ENCODE data around the gene CHERP. TPM values are rescaled to one million over a fixed set of nuclear protein-coding genes. Genes with fewer than 3 reads are reported as not detected.
A peak's percentile ranks its signal among the peaks of the same experiment; 100 is the strongest.
"Not testable (repeated sequence)": the region's sequence is repeated elsewhere in the genome, so short reads cannot be mapped to it uniquely, and the experiment has no call there.

CHERP gene
- total RNA-seq, 1 donor from 2014 or later, result 7.3 TPM

GRCh38 chr19:16495982-16496612 lies 46.1 kb downstream of the CHERP start, which contains the start of the genes C19orf44 and CALR3:
Gene C19orf44 (plus strand): TSS chr19:16496394. CDS start chr19:16500793, 4,399 bp downstream.
Gene CALR3 (minus strand): TSS chr19:16496167. CDS start chr19:16496129, 38 bp downstream.
- Histone ChIP-seq H3K9me3 (ENCODE audit: control insufficient read depth in 3 of 3, low read length in 3 of 3) (no peaks in the 10 kb centered on the region), H3K36me3 (ENCODE audit: control insufficient read depth in 3 of 3, insufficient read depth in 3 of 3, low read length in 3 of 3) (peaks cover 0 to 6% (median under 1%) of the 10 kb centered on the region in 3 donors), H3K4me1 (ENCODE audit: control insufficient read depth in 3 of 3, insufficient read depth in 3 of 3, low read length in 3 of 3) (peaks cover 3 to 11% (median 6%) of the 10 kb centered on the region in 3 donors), H3K4me3 (ENCODE audit: low read length in 3 of 3) (peak within 1 kb of the TSS; percentile 82 to 92 (median 88)), H3K27me3 (ENCODE audit: control insufficient read depth in 3 of 3, insufficient read depth in 3 of 3, low read length in 3 of 3) (no peaks in the 10 kb centered on the region), H3K9ac (ENCODE audit: low read depth in 1 of 3, low read length in 3 of 3) (peak within 1 kb of the TSS; percentile 74 to 88 (median 85)), H3K27ac (ENCODE audit: low read depth, low read length) (peak within 1 kb of the TSS; percentile 83)

- not testable (repeated sequence) for H3K9me3 ChIP-seq (ENCODE audit: control insufficient read depth in 3 of 3, low read length in 3 of 3)
These were observed 55.8 kb downstream of the CHERP start for GRCh38 chr19:16486476-16486875.

GRCh38 chr19:16482745-16483144 lies 59.5 kb downstream of the CHERP start:
- Histone ChIP-seq H3K36me3 (ENCODE audit: control insufficient read depth in 3 of 3, insufficient read depth in 3 of 3, low read length in 3 of 3) (no peaks in the 10 kb centered on the region), H3K27me3 (ENCODE audit: control insufficient read depth in 3 of 3, insufficient read depth in 3 of 3, low read length in 3 of 3) (no peaks in the 10 kb centered on the region), H3K4me1 (ENCODE audit: control insufficient read depth in 3 of 3, insufficient read depth in 3 of 3, low read length in 3 of 3) (no peaks in the 10 kb centered on the region), H3K9me3 (ENCODE audit: control insufficient read depth in 3 of 3, low read length in 3 of 3) (no peaks in the 10 kb centered on the region), H3K9ac (ENCODE audit: low read depth in 1 of 3, low read length in 3 of 3) (no peak overlapping the region), H3K27ac (ENCODE audit: low read depth, low read length) (no peak overlapping the region), H3K4me3 (ENCODE audit: low read length in 3 of 3) (no peak overlapping the region)

More at GRCh38 chr19:16486476-16486875, 55.8 kb downstream of the CHERP start:
- not testable (repeated sequence) for H3K27me3 ChIP-seq (ENCODE audit: control insufficient read depth in 3 of 3, insufficient read depth in 3 of 3, low read length in 3 of 3); H3K27ac ChIP-seq (ENCODE audit: low read depth, low read length); H3K4me1 ChIP-seq (ENCODE audit: control insufficient read depth in 3 of 3, insufficient read depth in 3 of 3, low read length in 3 of 3); H3K9ac ChIP-seq (ENCODE audit: low read depth in 1 of 3, low read length in 3 of 3); H3K4me3 ChIP-seq (ENCODE audit: low read length in 3 of 3); H3K36me3 ChIP-seq (ENCODE audit: control insufficient read depth in 3 of 3, insufficient read depth in 3 of 3, low read length in 3 of 3)

- Histone ChIP-seq H3K4me1 (ENCODE audit: control insufficient read depth in 3 of 3, insufficient read depth in 3 of 3, low read length in 3 of 3) (peaks cover 0 to 6% (median under 1%) of the 10 kb centered on the region in 3 donors), H3K9me3 (ENCODE audit: control insufficient read depth in 3 of 3, low read length in 3 of 3) (no peaks in the 10 kb centered on the region), H3K36me3 (ENCODE audit: control insufficient read depth in 3 of 3, insufficient read depth in 3 of 3, low read length in 3 of 3) (no peaks in the 10 kb centered on the region), H3K4me3 (ENCODE audit: low read length in 3 of 3) (no peak overlapping the region), H3K27me3 (ENCODE audit: control insufficient read depth in 3 of 3, insufficient read depth in 3 of 3, low read length in 3 of 3) (no peaks in the 10 kb centered on the region), H3K27ac (ENCODE audit: low read depth, low read length) (no peak overlapping the region), H3K9ac (ENCODE audit: low read depth in 1 of 3, low read length in 3 of 3) (no peak overlapping the region)
These were observed 64.9 kb downstream of the CHERP start for GRCh38 chr19:16477311-16477710.

- H3K9ac ChIP-seq (ENCODE audit: low read depth in 1 of 3, low read length in 3 of 3), result no peak overlapping the region
- H3K4me1 ChIP-seq (ENCODE audit: control insufficient read depth in 3 of 3, insufficient read depth in 3 of 3, low read length in 3 of 3), result peaks cover 0 to 9% (median 3%) of the 10 kb centered on the region in 3 donors
- no peak overlapping the region for H3K27ac ChIP-seq (ENCODE audit: low read depth, low read length)
- H3K36me3 ChIP-seq (ENCODE audit: control insufficient read depth in 3 of 3, insufficient read depth in 3 of 3, low read length in 3 of 3), result no peaks in the 10 kb centered on the region
- no peaks in the 10 kb centered on the region for H3K27me3 ChIP-seq (ENCODE audit: control insufficient read depth in 3 of 3, insufficient read depth in 3 of 3, low read length in 3 of 3)
- H3K4me3 ChIP-seq (ENCODE audit: low read length in 3 of 3), result no peak overlapping the region
- H3K9me3 ChIP-seq (ENCODE audit: control insufficient read depth in 3 of 3, low read length in 3 of 3), result no peaks in the 10 kb centered on the region
These were observed 65.8 kb downstream of the CHERP start for GRCh38 chr19:16476401-16476800.

GRCh38 chr19:16473875-16474392 lies 68.3 kb downstream of the CHERP start:
- H3K27me3 ChIP-seq (ENCODE audit: control insufficient read depth in 3 of 3, insufficient read depth in 3 of 3, low read length in 3 of 3), result no peaks in the 10 kb centered on the region
- H3K27ac ChIP-seq (ENCODE audit: low read depth, low read length), result no peak overlapping the region
- H3K4me1 ChIP-seq (ENCODE audit: control insufficient read depth in 3 of 3, insufficient read depth in 3 of 3, low read length in 3 of 3), result peaks cover 20 to 29% (median 26%) of the 10 kb centered on the region in 3 donors
- H3K9me3 ChIP-seq (ENCODE audit: control insufficient read depth in 3 of 3, low read length in 3 of 3), result no peaks in the 10 kb centered on the region
- no peak overlapping the region for H3K9ac ChIP-seq (ENCODE audit: low read depth in 1 of 3, low read length in 3 of 3)
- no peaks in the 10 kb centered on the region for H3K36me3 ChIP-seq (ENCODE audit: control insufficient read depth in 3 of 3, insufficient read depth in 3 of 3, low read length in 3 of 3)
- H3K4me3 ChIP-seq (ENCODE audit: low read length in 3 of 3), result no peak overlapping the region

- no peaks in the 10 kb centered on the region for H3K27me3 ChIP-seq (ENCODE audit: control insufficient read depth in 3 of 3, insufficient read depth in 3 of 3, low read length in 3 of 3)
- peaks cover 28 to 39% (median 35%) of the 10 kb centered on the region in 3 donors for H3K4me1 ChIP-seq (ENCODE audit: control insufficient read depth in 3 of 3, insufficient read depth in 3 of 3, low read length in 3 of 3)
- H3K4me3 ChIP-seq (ENCODE audit: low read length in 3 of 3), result no peak overlapping the region
- H3K9ac ChIP-seq (ENCODE audit: low read depth in 1 of 3, low read length in 3 of 3), result no peak overlapping the region
- H3K9me3 ChIP-seq (ENCODE audit: control insufficient read depth in 3 of 3, low read length in 3 of 3), result no peaks in the 10 kb centered on the region
- H3K36me3 ChIP-seq (ENCODE audit: control insufficient read depth in 3 of 3, insufficient read depth in 3 of 3, low read length in 3 of 3), result no peaks in the 10 kb centered on the region
- H3K27ac ChIP-seq (ENCODE audit: low read depth, low read length), result no peak overlapping the region
These were observed 69.2 kb downstream of the CHERP start for GRCh38 chr19:16472992-16473391.

- Histone ChIP-seq H3K4me3 (ENCODE audit: low read length in 3 of 3) (peak overlapping the region; percentile 83 to 90 (median 85)), H3K27ac (ENCODE audit: low read depth, low read length) (peak overlapping the region; percentile 92), H3K9ac (ENCODE audit: low read depth in 1 of 3, low read length in 3 of 3) (peak overlapping the region; percentile 79 to 96 (median 82)), H3K4me1 (ENCODE audit: control insufficient read depth in 3 of 3, insufficient read depth in 3 of 3, low read length in 3 of 3) (peaks cover 33 to 43% (median 40%) of the 10 kb centered on the region in 3 donors)
- not testable (repeated sequence) for H3K36me3 ChIP-seq (ENCODE audit: control insufficient read depth in 3 of 3, insufficient read depth in 3 of 3, low read length in 3 of 3); H3K9me3 ChIP-seq (ENCODE audit: control insufficient read depth in 3 of 3, low read length in 3 of 3); H3K27me3 ChIP-seq (ENCODE audit: control insufficient read depth in 3 of 3, insufficient read depth in 3 of 3, low read length in 3 of 3)
These were observed 69.7 kb downstream of the CHERP start for GRCh38 chr19:16472559-16472899.

- Histone ChIP-seq H3K27ac (ENCODE audit: low read depth, low read length) (peak overlapping the region; percentile 64), H3K36me3 (ENCODE audit: control insufficient read depth in 3 of 3, insufficient read depth in 3 of 3, low read length in 3 of 3) (no peaks in the 10 kb centered on the region), H3K9me3 (ENCODE audit: control insufficient read depth in 3 of 3, low read length in 3 of 3) (no peaks in the 10 kb centered on the region), H3K4me3 (ENCODE audit: low read length in 3 of 3) (peak overlapping the region; percentile 82 to 87 (median 85)), H3K4me1 (ENCODE audit: control insufficient read depth in 3 of 3, insufficient read depth in 3 of 3, low read length in 3 of 3) (peaks cover 45 to 53% (median 53%) of the 10 kb centered on the region in 3 donors), H3K27me3 (ENCODE audit: control insufficient read depth in 3 of 3, insufficient read depth in 3 of 3, low read length in 3 of 3) (no peaks in the 10 kb centered on the region), H3K9ac (ENCODE audit: low read depth in 1 of 3, low read length in 3 of 3) (peak overlapping the region; percentile 80 to 89 (median 81))
These were observed 71.1 kb downstream of the CHERP start for GRCh38 chr19:16470911-16471811.
